Neural progenitor cell (in vitro differentiated cells): ENCODE results near the gene STON2. TPM values are rescaled to one million over a fixed set of nuclear protein-coding genes. Genes with fewer than 3 reads are reported as not detected.
A peak's percentile ranks its signal among the peaks of the same experiment; 100 is the strongest.

Source experiments
- DNase-seq: peaks from one replicate; pipeline ENCODE4 v3.0.0-alpha.2; 2016; ENCODE audit warnings: low spot score
- H2AFZ ChIP-seq: fragments of 200-600 bp; sonication (generic); replicated peaks from 2 replicates; pipeline ENCODE4 v1.6.1; 2016; ENCODE audit warnings: antibody characterized with exemption
- H3F3A ChIP-seq: fragments of 200-600 bp; sonication (generic); 2 replicates; pipeline ENCODE4 v1.6.1; 2016; ENCODE audit warnings: antibody characterized with exemption, low read depth
- H3K27ac ChIP-seq: fragments of 200-600 bp; sonication (generic); 2 replicates; pipeline ENCODE4 v1.5.1; 2016; ENCODE audit warnings: mild to moderate bottlenecking
- H3K27me3 ChIP-seq: fragments of 200-600 bp; sonication (generic); 2 replicates; pipeline ENCODE4 v1.6.1; 2016; ENCODE audit warnings: mild to moderate bottlenecking, moderate library complexity
- H3K36me3 ChIP-seq: fragments of 200-600 bp; sonication (generic); 2 replicates; pipeline ENCODE4 v1.5.1; 2016
- H3K4me1 ChIP-seq: fragments of 200-600 bp; sonication (generic); 2 replicates; pipeline ENCODE4 v1.6.1; 2016; ENCODE audit warnings: mixed run types
- H3K4me2 ChIP-seq: fragments of 200-600 bp; sonication (generic); 2 replicates; pipeline ENCODE4 v1.6.1; 2016
- H3K4me3 ChIP-seq: fragments of 200-600 bp; sonication (generic); 2 replicates; pipeline ENCODE4 v1.5.1; 2016
- H3K79me2 ChIP-seq: fragments of 200-600 bp; sonication (generic); 2 replicates; pipeline ENCODE4 v1.6.1; 2016; ENCODE audit warnings: low read depth
- H3K9ac ChIP-seq: fragments of 200-600 bp; sonication (generic); 2 replicates; pipeline ENCODE4 v1.6.1; 2016
- H3K9me3 ChIP-seq: fragments of 200-600 bp; sonication (generic); 2 replicates; pipeline ENCODE4 v1.5.1; 2016; ENCODE audit warnings: low read depth
- H4K20me1 ChIP-seq: fragments of 200-600 bp; sonication (generic); 2 replicates; pipeline ENCODE4 v1.6.1; 2016; ENCODE audit warnings: low read depth
- H3K27ac Mint-ChIP-seq: 3 replicates; pipeline ENCODE4 v1.8.0; 2021; ENCODE audit warnings: mixed read lengths
- H3K27me3 Mint-ChIP-seq: 2 replicates; pipeline ENCODE4 v1.8.0; 2022; ENCODE audit warnings: low read depth, mild to moderate bottlenecking, inconsistent platforms, moderate library complexity, mixed read lengths; ENCODE audit not compliant: insufficient read depth
- H3K36me3 Mint-ChIP-seq: 3 replicates; pipeline ENCODE4 v1.8.0; 2021; ENCODE audit warnings: mixed read lengths
- H3K4me1 Mint-ChIP-seq: 3 replicates; pipeline ENCODE4 v1.8.0; 2021; ENCODE audit warnings: mixed read lengths
- H3K4me3 Mint-ChIP-seq: 3 replicates; pipeline ENCODE4 v1.8.0; 2021; ENCODE audit warnings: mild to moderate bottlenecking, moderate library complexity, mixed read lengths
- H3K9me3 Mint-ChIP-seq: 3 replicates; pipeline ENCODE4 v1.8.0; 2020; ENCODE audit warnings: mixed read lengths
- CTCF ChIP-seq: fragments of 200-600 bp; sonication (generic); IDR thresholded peaks from 2 replicates; pipeline ENCODE4 v1.5.1; 2017; ENCODE audit warnings: antibody characterized with exemption, mild to moderate bottlenecking
- EZH2 ChIP-seq: fragments of 200-600 bp; sonication (generic); IDR thresholded peaks from 2 replicates; pipeline ENCODE4 v1.6.1; 2017; ENCODE audit warnings: antibody characterized with exemption, mild to moderate bottlenecking, moderate library complexity
- EZH2phosphoT487 ChIP-seq: fragments of 200-600 bp; sonication (generic); IDR thresholded peaks from 2 replicates; pipeline ENCODE4 v1.6.1; 2017; ENCODE audit warnings: antibody characterized with exemption
- total RNA-seq: library from RNA; depleted of rRNA; stranded (reverse); fragments of >200 nt; gene quantifications from 2 replicates; pipeline ENCODE4 v1.2.3, GENCODE V29; 2015; ENCODE audit warnings: low replicate concordance

STON2 gene
- total RNA-seq, 1 donor from 2014 or later = 31.1 TPM

GRCh38 chr14:81256289-81256960 lies 143.7 kb downstream of the STON2 start:
- no peak for DNase-seq
- H3K27ac ChIP-seq = no peak overlapping the region
- H3K36me3 ChIP-seq = no peaks in the 10 kb centered on the region
- no peak overlapping the region for H2AFZ ChIP-seq
- H3K9ac ChIP-seq = no peak overlapping the region
- peaks cover 5% of the 10 kb centered on the region for H3K9me3 Mint-ChIP-seq
- H3K4me3 ChIP-seq = no peak overlapping the region
- no peaks in the 10 kb centered on the region for H4K20me1 ChIP-seq
- no peak for TF ChIP-seq EZH2
- TF ChIP-seq CTCF = no peak
- no peak for TF ChIP-seq EZH2phosphoT487
- H3K27ac Mint-ChIP-seq = no peak overlapping the region
- H3K4me2 ChIP-seq = no peak overlapping the region
- H3K27me3 ChIP-seq = no peaks in the 10 kb centered on the region
- peaks cover 7% of the 10 kb centered on the region for H3K4me1 Mint-ChIP-seq
- H3K27me3 Mint-ChIP-seq = peaks cover 3% of the 10 kb centered on the region
- no peaks in the 10 kb centered on the region for H3K79me2 ChIP-seq
- peaks cover 10% of the 10 kb centered on the region for H3K4me1 ChIP-seq
- H3K36me3 Mint-ChIP-seq = peaks cover 29% of the 10 kb centered on the region
- H3F3A ChIP-seq = no peaks in the 10 kb centered on the region
- H3K4me3 Mint-ChIP-seq = no peak overlapping the region
- no peaks in the 10 kb centered on the region for H3K9me3 ChIP-seq

GRCh38 chr14:81252278-81252677 lies 147.8 kb downstream of the STON2 start:
- no peak overlapping the region for H2AFZ ChIP-seq
- H3K9ac ChIP-seq = no peak overlapping the region
- Mint-ChIP-seq H3K4me1 (peaks cover 7% of the 10 kb centered on the region), H3K36me3 (peaks cover 15% of the 10 kb centered on the region), H3K27ac (no peak overlapping the region), H3K4me3 (no peak overlapping the region), H3K9me3 (peaks cover 3% of the 10 kb centered on the region), H3K27me3 (peaks cover 3% of the 10 kb centered on the region)
- H3K4me3 ChIP-seq = no peak overlapping the region
- H4K20me1 ChIP-seq = no peaks in the 10 kb centered on the region
- no peak for DNase-seq
- no peak overlapping the region for H3K4me2 ChIP-seq
- H3K9me3 ChIP-seq = no peaks in the 10 kb centered on the region
- H3K79me2 ChIP-seq = no peaks in the 10 kb centered on the region
- no peak overlapping the region for H3K27ac ChIP-seq
- peaks cover 10% of the 10 kb centered on the region for H3K4me1 ChIP-seq
- no peaks in the 10 kb centered on the region for H3K27me3 ChIP-seq
- H3K36me3 ChIP-seq = no peaks in the 10 kb centered on the region
- TF ChIP-seq CTCF (peak; percentile 24), EZH2phosphoT487 (no peak)
- H3F3A ChIP-seq = no peaks in the 10 kb centered on the region

GRCh38 chr14:81247271-81247766 lies 152.8 kb downstream of the STON2 start:
- H3K9me3 ChIP-seq = peaks cover 8% of the 10 kb centered on the region
- no peaks in the 10 kb centered on the region for H3F3A ChIP-seq
- peaks cover 25% of the 10 kb centered on the region for H3K9me3 Mint-ChIP-seq
- no peak overlapping the region for H3K27ac Mint-ChIP-seq
- H3K9ac ChIP-seq = no peak overlapping the region
- no peak overlapping the region for H3K4me3 ChIP-seq
- no peaks in the 10 kb centered on the region for H3K4me1 ChIP-seq
- no peak overlapping the region for H3K4me2 ChIP-seq
- H3K27me3 ChIP-seq = no peaks in the 10 kb centered on the region
- peaks cover 6% of the 10 kb centered on the region for H3K36me3 ChIP-seq
- no peak overlapping the region for H3K27ac ChIP-seq
- no peaks in the 10 kb centered on the region for H4K20me1 ChIP-seq
- H3K4me3 Mint-ChIP-seq = no peak overlapping the region
- no peaks in the 10 kb centered on the region for H3K4me1 Mint-ChIP-seq
- TF ChIP-seq EZH2 = no peak
- no peak for TF ChIP-seq EZH2phosphoT487
- no peak for TF ChIP-seq CTCF
- H3K36me3 Mint-ChIP-seq = peaks cover 6% of the 10 kb centered on the region
- no peak for DNase-seq
- peaks cover 5% of the 10 kb centered on the region for H3K27me3 Mint-ChIP-seq
- no peak overlapping the region for H2AFZ ChIP-seq
- H3K79me2 ChIP-seq = no peaks in the 10 kb centered on the region
